ENCODE measurements around the gene DLX3. TPM values are rescaled to one million over a fixed set of nuclear protein-coding genes. Genes with fewer than 3 reads are reported as not detected.

Gene DLX3
- polyA plus RNA-seq, 1 of the 3 experiments (the other 2 are of a cell fraction) = not detected

DNA sequence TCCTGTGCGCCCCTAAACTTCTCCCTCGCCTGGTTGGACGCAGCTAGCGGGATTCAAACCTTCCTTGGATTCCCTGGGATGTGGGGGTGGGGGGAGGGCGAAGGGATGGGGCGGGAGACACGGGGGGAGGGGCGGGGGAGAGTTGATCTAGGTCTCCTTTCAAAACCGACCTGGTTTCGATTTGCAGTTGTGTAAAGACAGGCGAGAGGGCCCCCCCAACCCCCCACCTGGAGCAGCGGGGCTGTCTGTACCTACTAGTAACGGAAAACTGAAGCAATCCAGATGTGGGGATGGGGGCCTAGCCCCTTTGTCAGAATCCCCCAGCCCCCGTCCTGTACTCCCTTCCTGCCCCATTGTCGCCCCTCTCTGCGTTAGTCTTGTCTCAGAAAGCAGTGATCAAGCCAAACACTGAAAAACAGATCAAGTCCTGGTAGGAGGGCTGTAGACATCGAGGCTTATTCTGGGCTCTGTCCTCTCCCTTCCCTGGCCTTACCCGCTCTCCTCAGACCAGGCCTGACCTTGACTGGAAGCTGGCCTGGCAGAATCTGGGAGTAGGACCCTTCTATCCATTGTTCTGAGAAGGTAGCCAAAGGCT is 25.1 kb downstream of the DLX3 start:
- H3F3A ChIP-seq (replicated peaks; ENCODE audit: insufficient read depth) = no peaks in the 10 kb centered on the region
- peaks cover 0 to 13% of the 10 kb centered on the region in 2 experiments; a peak in 1 of 4 replicates for H3K4me1 ChIP-seq (ENCODE audit: control insufficient read depth in 1 of 2, insufficient read depth in 2 of 2, low read depth in 1 of 2, low read length in 1 of 2)
- CTCF ChIA-PET = interaction anchor here (0.9 to 55.0 kb wide), 6 partner anchors 8 to 108 kb away, joined by 3 to 1225 read pairs (median 18); partner anchors contain the start of gene DLX3
- no peaks in the 10 kb centered on the region for H3K79me2 ChIP-seq (ENCODE audit: insufficient read depth)
- no peak overlapping the region for H2AFZ ChIP-seq (ENCODE audit: low read depth)
- no peaks in the 10 kb centered on the region for H3K9me3 ChIP-seq
- no peak overlapping the region for H3K27ac ChIP-seq (ENCODE audit: low read depth in 2 of 2, low read length in 1 of 2)
- POLR2A ChIA-PET = no interaction called here
- no peaks in the 10 kb centered on the region for H3K9me2 ChIP-seq
- no peak overlapping the region for H3K4me3 ChIP-seq (ENCODE audit: low read depth in 2 of 2, low read length in 1 of 2)
- 17% methylated on average over 18 of the region's 18 CpGs for WGBS (ENCODE audit: low lambda C conversion rate)
- no peak overlapping the region for H3K4me2 ChIP-seq
- no peak for DNase-seq
- H3K9ac ChIP-seq = no peak overlapping the region
- TF ChIP-seq TCF12 (IDR thresholded peaks at IDR 0.05) (no peak), TAF1 (IDR thresholded peaks at IDR 0.05; ENCODE audit: borderline replicate concordance, low read depth, low read length) (no peak), GATA2 (CRISPR knock-in tag; IDR thresholded peaks at IDR 0.05) (no peak), CHD2 (IDR thresholded peaks at IDR 0.05; ENCODE audit: low read length, partially characterized antibody) (no peak), TEAD4 (IDR thresholded peaks at IDR 0.05; ENCODE audit: borderline replicate concordance, insufficient read depth) (no peak), FOSL2 (IDR thresholded peaks at IDR 0.05; ENCODE audit: borderline replicate concordance, low read depth) (no peak), GABPA (IDR thresholded peaks at IDR 0.05; ENCODE audit: low read depth) (no peak), YY1 (IDR thresholded peaks at IDR 0.05; ENCODE audit: low read depth) (no peak), EZH2phosphoT487 (IDR thresholded peaks at IDR 0.05; ENCODE audit: borderline replicate concordance, low read depth) (no peak), SIN3A (IDR thresholded peaks at IDR 0.05; ENCODE audit: borderline replicate concordance, low read depth, low read length) (no peak), RAD21 (IDR thresholded peaks at IDR 0.05; ENCODE audit: low read length) (no peak)
- TF ChIP-seq, protein P1, sequence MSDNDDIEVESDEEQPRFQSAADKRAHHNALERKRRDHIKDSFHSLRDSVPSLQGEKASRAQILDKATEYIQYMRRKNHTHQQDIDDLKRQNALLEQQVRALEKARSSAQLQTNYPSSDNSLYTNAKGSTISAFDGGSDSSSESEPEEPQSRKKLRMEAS (IDR thresholded peaks at IDR 0.05; ENCODE audit: low read depth) = no peak
- TF ChIP-seq, protein P2, sequence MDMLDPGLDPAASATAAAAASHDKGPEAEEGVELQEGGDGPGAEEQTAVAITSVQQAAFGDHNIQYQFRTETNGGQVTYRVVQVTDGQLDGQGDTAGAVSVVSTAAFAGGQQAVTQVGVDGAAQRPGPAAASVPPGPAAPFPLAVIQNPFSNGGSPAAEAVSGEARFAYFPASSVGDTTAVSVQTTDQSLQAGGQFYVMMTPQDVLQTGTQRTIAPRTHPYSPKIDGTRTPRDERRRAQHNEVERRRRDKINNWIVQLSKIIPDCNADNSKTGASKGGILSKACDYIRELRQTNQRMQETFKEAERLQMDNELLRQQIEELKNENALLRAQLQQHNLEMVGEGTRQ (IDR thresholded peaks at IDR 0.05; ENCODE audit: borderline replicate concordance, low read depth, low read length) = no peak
- TF ChIP-seq, protein P3, sequence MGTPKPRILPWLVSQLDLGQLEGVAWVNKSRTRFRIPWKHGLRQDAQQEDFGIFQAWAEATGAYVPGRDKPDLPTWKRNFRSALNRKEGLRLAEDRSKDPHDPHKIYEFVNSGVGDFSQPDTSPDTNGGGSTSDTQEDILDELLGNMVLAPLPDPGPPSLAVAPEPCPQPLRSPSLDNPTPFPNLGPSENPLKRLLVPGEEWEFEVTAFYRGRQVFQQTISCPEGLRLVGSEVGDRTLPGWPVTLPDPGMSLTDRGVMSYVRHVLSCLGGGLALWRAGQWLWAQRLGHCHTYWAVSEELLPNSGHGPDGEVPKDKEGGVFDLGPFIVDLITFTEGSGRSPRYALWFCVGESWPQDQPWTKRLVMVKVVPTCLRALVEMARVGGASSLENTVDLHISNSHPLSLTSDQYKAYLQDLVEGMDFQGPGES (IDR thresholded peaks at IDR 0.05; ENCODE audit: low read depth, low read length) = no peak
- TF ChIP-seq, protein P4, sequence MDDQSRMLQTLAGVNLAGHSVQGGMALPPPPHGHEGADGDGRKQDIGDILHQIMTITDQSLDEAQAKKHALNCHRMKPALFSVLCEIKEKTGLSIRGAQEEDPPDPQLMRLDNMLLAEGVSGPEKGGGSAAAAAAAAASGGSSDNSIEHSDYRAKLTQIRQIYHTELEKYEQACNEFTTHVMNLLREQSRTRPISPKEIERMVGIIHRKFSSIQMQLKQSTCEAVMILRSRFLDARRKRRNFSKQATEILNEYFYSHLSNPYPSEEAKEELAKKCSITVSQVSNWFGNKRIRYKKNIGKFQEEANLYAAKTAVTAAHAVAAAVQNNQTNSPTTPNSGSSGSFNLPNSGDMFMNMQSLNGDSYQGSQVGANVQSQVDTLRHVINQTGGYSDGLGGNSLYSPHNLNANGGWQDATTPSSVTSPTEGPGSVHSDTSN (IDR thresholded peaks at IDR 0.05) = no peak
- TF ChIP-seq, protein P5, sequence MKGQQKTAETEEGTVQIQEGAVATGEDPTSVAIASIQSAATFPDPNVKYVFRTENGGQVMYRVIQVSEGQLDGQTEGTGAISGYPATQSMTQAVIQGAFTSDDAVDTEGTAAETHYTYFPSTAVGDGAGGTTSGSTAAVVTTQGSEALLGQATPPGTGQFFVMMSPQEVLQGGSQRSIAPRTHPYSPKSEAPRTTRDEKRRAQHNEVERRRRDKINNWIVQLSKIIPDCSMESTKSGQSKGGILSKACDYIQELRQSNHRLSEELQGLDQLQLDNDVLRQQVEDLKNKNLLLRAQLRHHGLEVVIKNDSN (IDR thresholded peaks at IDR 0.05; ENCODE audit: borderline replicate concordance, low read depth) = no peak
- H4K20me1 ChIP-seq (ENCODE audit: insufficient read depth) = no peaks in the 10 kb centered on the region; the same call in 1 of the 2 replicates
- H3K36me3 ChIP-seq (replicated peaks in 1 of 2; ENCODE audit: control insufficient read depth in 1 of 2, insufficient read depth in 2 of 2, low read length in 1 of 2) = no peaks in the 10 kb centered on the region
- peaks cover 100% of the 10 kb centered on the region for H3K27me3 ChIP-seq (ENCODE audit: insufficient read depth)
